ENCODE data around the gene CIP2A. TPM values are rescaled to one million over a fixed set of nuclear protein-coding genes. Genes with fewer than 3 reads are reported as not detected.

Gene CIP2A
- polyA plus RNA-seq, 2 donors = 2.4 to 2.6 TPM

DNA sequence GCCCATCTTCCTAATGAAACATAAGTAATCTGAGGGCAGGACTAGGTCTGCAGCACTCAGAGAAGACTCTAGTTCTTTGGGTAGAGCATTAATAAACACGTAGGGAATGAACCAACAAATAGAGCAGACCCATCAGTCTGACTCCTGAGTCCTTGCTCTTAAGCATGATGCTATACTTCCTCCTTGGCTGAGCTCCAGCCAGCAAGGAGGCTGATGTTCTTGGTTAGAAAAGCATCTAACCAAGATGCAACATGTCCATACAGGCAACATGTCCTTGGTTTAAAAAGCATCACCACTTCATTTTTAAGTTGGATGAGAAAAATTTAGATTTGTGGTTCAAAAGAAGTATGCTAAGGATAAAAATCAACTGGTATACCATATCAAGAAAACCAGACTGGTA is 70.3 kb downstream of the CIP2A start:
- Histone ChIP-seq H3K36me3 (ENCODE audit: control insufficient read depth in 2 of 2, insufficient read depth in 2 of 2, low read length in 1 of 2) (no peaks in the 10 kb centered on the region), H3K9me3 (ENCODE audit: control insufficient read depth in 2 of 2, insufficient read depth in 1 of 2, low read depth in 1 of 2, low read length in 1 of 2) (no peaks in the 10 kb centered on the region), H3K4me3 (ENCODE audit: low read depth in 1 of 2, low read length in 2 of 2) (no peak overlapping the region), H3K27ac (ENCODE audit: low read depth in 2 of 2, low read length in 1 of 2) (no peak overlapping the region), H3K27me3 (ENCODE audit: control insufficient read depth in 1 of 2, insufficient read depth in 2 of 2, low read length in 2 of 2) (no peaks in the 10 kb centered on the region), H3K4me1 (ENCODE audit: control insufficient read depth in 2 of 2, insufficient read depth in 2 of 2, low read length in 1 of 2) (no peaks in the 10 kb centered on the region)
- WGBS, 2 donors = 39 to 55% methylated on average over 1 of the region's 1 CpG

DNA sequence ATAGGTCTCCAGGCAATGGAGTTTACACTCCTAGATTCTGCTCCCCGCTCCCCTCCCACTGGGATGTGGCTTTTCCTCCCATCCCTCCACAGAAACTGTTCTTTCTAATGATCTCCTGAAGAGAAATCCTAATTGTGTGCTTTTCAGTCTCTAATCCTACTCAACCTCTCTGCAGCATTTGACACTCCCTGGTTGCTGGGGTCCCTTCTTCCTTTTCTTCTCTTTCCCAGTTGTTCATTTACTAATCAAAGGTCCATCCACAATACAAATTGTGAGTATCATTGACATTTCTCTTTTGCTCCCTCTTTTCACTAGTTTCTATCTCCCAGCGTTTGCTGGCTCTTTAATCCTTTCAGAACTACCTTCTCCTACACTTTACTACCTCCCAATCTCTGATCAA is 72.4 kb downstream of the CIP2A start:
- WGBS, 2 donors = 90 to 91% methylated on average over 2 of the region's 2 CpGs
- Histone ChIP-seq H3K9me3 (ENCODE audit: control insufficient read depth in 2 of 2, insufficient read depth in 1 of 2, low read depth in 1 of 2, low read length in 1 of 2) (no peaks in the 10 kb centered on the region), H3K4me3 (ENCODE audit: low read depth in 1 of 2, low read length in 2 of 2) (no peak overlapping the region), H3K36me3 (ENCODE audit: control insufficient read depth in 2 of 2, insufficient read depth in 2 of 2, low read length in 1 of 2) (no peaks in the 10 kb centered on the region), H3K27ac (ENCODE audit: low read depth in 2 of 2, low read length in 1 of 2) (no peak overlapping the region), H3K27me3 (ENCODE audit: control insufficient read depth in 1 of 2, insufficient read depth in 2 of 2, low read length in 2 of 2) (no peaks in the 10 kb centered on the region), H3K4me1 (ENCODE audit: control insufficient read depth in 2 of 2, insufficient read depth in 2 of 2, low read length in 1 of 2) (no peaks in the 10 kb centered on the region)

DNA sequence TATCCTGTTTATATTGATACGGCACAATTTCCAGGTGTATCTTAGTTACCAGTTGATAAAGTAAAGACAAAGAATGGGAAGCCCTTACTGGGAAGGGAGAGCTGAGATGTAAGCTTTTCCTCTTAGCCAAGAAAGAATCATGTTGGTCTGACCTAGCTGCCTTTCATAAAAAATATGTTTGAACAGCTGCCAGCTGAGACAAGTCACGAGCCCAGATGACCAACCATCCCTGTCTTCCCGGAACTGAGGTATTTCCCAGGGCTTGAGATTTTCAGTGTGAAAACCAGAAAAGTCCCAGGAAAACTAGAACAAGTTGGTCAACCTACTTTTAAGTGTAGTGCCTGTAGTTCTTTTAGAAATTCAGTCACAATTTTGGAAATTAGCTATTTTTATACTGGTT is 75.3 kb downstream of the CIP2A start:
- H3K4me1 ChIP-seq (ENCODE audit: control insufficient read depth in 2 of 2, insufficient read depth in 2 of 2, low read length in 1 of 2) = no peaks in the 10 kb centered on the region
- H3K36me3 ChIP-seq (ENCODE audit: control insufficient read depth in 2 of 2, insufficient read depth in 2 of 2, low read length in 1 of 2) = no peaks in the 10 kb centered on the region
- no peak overlapping the region for H3K27ac ChIP-seq (ENCODE audit: low read depth in 2 of 2, low read length in 1 of 2)
- WGBS, 2 donors = 56 to 59% methylated on average over 3 of the region's 3 CpGs
- H3K27me3 ChIP-seq (ENCODE audit: control insufficient read depth in 1 of 2, insufficient read depth in 2 of 2, low read length in 2 of 2) = no peaks in the 10 kb centered on the region
- no peak overlapping the region for H3K4me3 ChIP-seq (ENCODE audit: low read depth in 1 of 2, low read length in 2 of 2)
- H3K9me3 ChIP-seq (ENCODE audit: control insufficient read depth in 2 of 2, insufficient read depth in 1 of 2, low read depth in 1 of 2, low read length in 1 of 2) = no peaks in the 10 kb centered on the region

- WGBS, 2 donors = 47 to 62% methylated on average over 2 of the region's 2 CpGs
- Histone ChIP-seq H3K27ac (ENCODE audit: low read depth in 2 of 2, low read length in 1 of 2) (no peak overlapping the region), H3K27me3 (ENCODE audit: control insufficient read depth in 1 of 2, insufficient read depth in 2 of 2, low read length in 2 of 2) (no peaks in the 10 kb centered on the region), H3K4me1 (ENCODE audit: control insufficient read depth in 2 of 2, insufficient read depth in 2 of 2, low read length in 1 of 2) (no peaks in the 10 kb centered on the region), H3K4me3 (ENCODE audit: low read depth in 1 of 2, low read length in 2 of 2) (no peak overlapping the region), H3K36me3 (ENCODE audit: control insufficient read depth in 2 of 2, insufficient read depth in 2 of 2, low read length in 1 of 2) (no peaks in the 10 kb centered on the region), H3K9me3 (ENCODE audit: control insufficient read depth in 2 of 2, insufficient read depth in 1 of 2, low read depth in 1 of 2, low read length in 1 of 2) (no peaks in the 10 kb centered on the region)
These were observed 76.6 kb downstream of the CIP2A start for GRCh38 chr3:108512671-108513070.

GRCh38 chr3:108511490-108511889 is 77.7 kb downstream of the CIP2A start:
- H3K9me3 ChIP-seq (ENCODE audit: control insufficient read depth in 2 of 2, insufficient read depth in 1 of 2, low read depth in 1 of 2, low read length in 1 of 2) = no peaks in the 10 kb centered on the region
- H3K36me3 ChIP-seq (ENCODE audit: control insufficient read depth in 2 of 2, insufficient read depth in 2 of 2, low read length in 1 of 2) = no peaks in the 10 kb centered on the region
- no peak overlapping the region for H3K27ac ChIP-seq (ENCODE audit: low read depth in 2 of 2, low read length in 1 of 2)
- no peak overlapping the region for H3K4me3 ChIP-seq (ENCODE audit: low read depth in 1 of 2, low read length in 2 of 2)
- H3K27me3 ChIP-seq (ENCODE audit: control insufficient read depth in 1 of 2, insufficient read depth in 2 of 2, low read length in 2 of 2) = no peaks in the 10 kb centered on the region
- H3K4me1 ChIP-seq (ENCODE audit: control insufficient read depth in 2 of 2, insufficient read depth in 2 of 2, low read length in 1 of 2) = no peaks in the 10 kb centered on the region

DNA sequence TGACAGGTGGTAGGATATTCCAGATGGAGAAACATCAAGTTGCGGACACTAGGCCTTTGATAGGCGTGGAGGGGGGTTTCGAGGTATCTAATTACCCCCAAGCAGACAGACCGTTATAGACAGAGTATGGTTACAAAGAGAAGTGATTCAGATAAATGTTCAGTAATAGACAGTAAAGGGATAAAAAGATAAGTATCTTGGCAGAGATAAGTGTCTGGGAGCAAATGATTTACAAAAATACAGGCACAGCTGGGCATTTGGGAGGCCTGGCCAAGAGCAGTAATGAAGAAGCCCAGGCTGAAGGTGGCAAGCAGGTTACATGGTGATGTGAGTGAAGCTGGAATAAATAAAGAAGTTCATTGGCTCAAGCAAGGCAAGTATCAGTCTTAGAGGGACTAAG is 78.2 kb downstream of the CIP2A start:
- Histone ChIP-seq H3K4me3 (ENCODE audit: low read depth in 1 of 2, low read length in 2 of 2) (no peak overlapping the region), H3K27ac (ENCODE audit: low read depth in 2 of 2, low read length in 1 of 2) (no peak overlapping the region), H3K9me3 (ENCODE audit: control insufficient read depth in 2 of 2, insufficient read depth in 1 of 2, low read depth in 1 of 2, low read length in 1 of 2) (no peaks in the 10 kb centered on the region), H3K4me1 (ENCODE audit: control insufficient read depth in 2 of 2, insufficient read depth in 2 of 2, low read length in 1 of 2) (no peaks in the 10 kb centered on the region), H3K27me3 (ENCODE audit: control insufficient read depth in 1 of 2, insufficient read depth in 2 of 2, low read length in 2 of 2) (no peaks in the 10 kb centered on the region), H3K36me3 (ENCODE audit: control insufficient read depth in 2 of 2, insufficient read depth in 2 of 2, low read length in 1 of 2) (no peaks in the 10 kb centered on the region)
- WGBS, 2 donors = 90 to 92% methylated on average over 4 of the region's 4 CpGs

- WGBS, 2 donors = 85 to 88% methylated on average over 3 of the region's 3 CpGs
- H3K4me1 ChIP-seq (ENCODE audit: control insufficient read depth in 2 of 2, insufficient read depth in 2 of 2, low read length in 1 of 2) = no peaks in the 10 kb centered on the region
These were observed 78.7 kb downstream of the CIP2A start, which contains the start of gene MYH15 for GRCh38 chr3:108510496-108510895. Gene MYH15 (minus strand): TSS chr3:108510596. CDS start chr3:108510530, 66 bp downstream.

DNA sequence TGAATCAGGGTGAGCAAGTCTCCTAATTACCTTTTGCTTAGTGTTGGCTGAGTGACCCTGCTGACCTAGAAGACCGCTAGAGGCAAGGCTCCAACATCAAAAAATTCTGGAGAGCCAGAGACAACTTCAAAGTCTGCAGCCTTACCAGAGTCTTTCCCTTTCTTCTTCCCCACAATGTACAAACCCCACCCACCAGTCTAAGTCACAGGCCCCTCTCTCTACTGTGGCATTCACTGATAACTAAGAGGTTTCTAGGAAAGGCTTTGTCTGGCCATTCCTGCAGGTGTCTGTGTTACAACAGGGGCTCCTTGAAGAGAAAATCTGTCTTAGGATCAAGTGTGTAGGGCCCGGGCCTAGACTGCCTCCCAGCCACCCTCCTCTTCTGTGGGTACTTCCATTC is 79.4 kb downstream of the CIP2A start:
- Histone ChIP-seq H3K4me3 (ENCODE audit: low read depth in 1 of 2, low read length in 2 of 2) (no peak overlapping the region), H3K27me3 (ENCODE audit: control insufficient read depth in 1 of 2, insufficient read depth in 2 of 2, low read length in 2 of 2) (no peaks in the 10 kb centered on the region), H3K4me1 (ENCODE audit: control insufficient read depth in 2 of 2, insufficient read depth in 2 of 2, low read length in 1 of 2) (no peaks in the 10 kb centered on the region), H3K27ac (ENCODE audit: low read depth in 2 of 2, low read length in 1 of 2) (no peak overlapping the region), H3K36me3 (ENCODE audit: control insufficient read depth in 2 of 2, insufficient read depth in 2 of 2, low read length in 1 of 2) (no peaks in the 10 kb centered on the region), H3K9me3 (ENCODE audit: control insufficient read depth in 2 of 2, insufficient read depth in 1 of 2, low read depth in 1 of 2, low read length in 1 of 2) (no peaks in the 10 kb centered on the region)
- 82 to 90% methylated on average over 2 of the region's 2 CpGs for WGBS, 2 donors

More at GRCh38 chr3:108510496-108510895, 78.7 kb downstream of the CIP2A start, which contains the start of gene MYH15:
- Histone ChIP-seq H3K27me3 (ENCODE audit: control insufficient read depth in 1 of 2, insufficient read depth in 2 of 2, low read length in 2 of 2) (no peaks in the 10 kb centered on the region), H3K4me3 (ENCODE audit: low read depth in 1 of 2, low read length in 2 of 2) (no peak within 1 kb of the TSS), H3K27ac (ENCODE audit: low read depth in 2 of 2, low read length in 1 of 2) (no peak within 1 kb of the TSS), H3K36me3 (ENCODE audit: control insufficient read depth in 2 of 2, insufficient read depth in 2 of 2, low read length in 1 of 2) (no peaks in the 10 kb centered on the region), H3K9me3 (ENCODE audit: control insufficient read depth in 2 of 2, insufficient read depth in 1 of 2, low read depth in 1 of 2, low read length in 1 of 2) (no peaks in the 10 kb centered on the region)

DNA sequence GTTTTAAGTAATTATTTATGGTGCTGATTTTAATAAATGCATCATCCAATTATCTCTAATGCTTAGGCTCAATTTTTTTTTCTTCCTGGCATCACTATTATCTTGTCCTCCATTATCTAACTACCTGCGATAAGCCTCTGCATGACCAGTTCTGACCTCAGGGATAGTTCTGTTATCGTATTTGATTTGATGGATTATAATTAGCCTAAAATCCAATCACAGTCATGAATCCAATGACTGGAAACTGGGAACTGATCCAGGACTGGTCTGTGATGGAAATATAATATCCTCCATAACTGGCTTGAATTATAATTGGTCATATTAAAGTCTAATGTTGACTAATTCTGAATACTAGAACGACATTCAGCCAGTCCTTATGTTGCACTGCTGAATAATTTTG is 80.0 kb downstream of the CIP2A start:
- Histone ChIP-seq H3K27ac (ENCODE audit: low read depth in 2 of 2, low read length in 1 of 2) (no peak overlapping the region), H3K9me3 (ENCODE audit: control insufficient read depth in 2 of 2, insufficient read depth in 1 of 2, low read depth in 1 of 2, low read length in 1 of 2) (no peaks in the 10 kb centered on the region), H3K36me3 (ENCODE audit: control insufficient read depth in 2 of 2, insufficient read depth in 2 of 2, low read length in 1 of 2) (no peaks in the 10 kb centered on the region), H3K4me1 (ENCODE audit: control insufficient read depth in 2 of 2, insufficient read depth in 2 of 2, low read length in 1 of 2) (no peaks in the 10 kb centered on the region), H3K4me3 (ENCODE audit: low read depth in 1 of 2, low read length in 2 of 2) (no peak overlapping the region), H3K27me3 (ENCODE audit: control insufficient read depth in 1 of 2, insufficient read depth in 2 of 2, low read length in 2 of 2) (no peaks in the 10 kb centered on the region)
- 61 to 69% methylated on average over 3 of the region's 3 CpGs for WGBS, 2 donors

GRCh38 chr3:108507902-108508301 is 81.3 kb downstream of the CIP2A start:
- Histone ChIP-seq H3K27ac (ENCODE audit: low read depth in 2 of 2, low read length in 1 of 2) (no peak overlapping the region), H3K9me3 (ENCODE audit: control insufficient read depth in 2 of 2, insufficient read depth in 1 of 2, low read depth in 1 of 2, low read length in 1 of 2) (no peaks in the 10 kb centered on the region), H3K27me3 (ENCODE audit: control insufficient read depth in 1 of 2, insufficient read depth in 2 of 2, low read length in 2 of 2) (no peaks in the 10 kb centered on the region), H3K4me1 (ENCODE audit: control insufficient read depth in 2 of 2, insufficient read depth in 2 of 2, low read length in 1 of 2) (no peaks in the 10 kb centered on the region), H3K4me3 (ENCODE audit: low read depth in 1 of 2, low read length in 2 of 2) (no peak overlapping the region), H3K36me3 (ENCODE audit: control insufficient read depth in 2 of 2, insufficient read depth in 2 of 2, low read length in 1 of 2) (no peaks in the 10 kb centered on the region)
